Tibial nerve (tissue), 4 donors: ENCODE data around the gene NECTIN1. TPM values are rescaled to one million over a fixed set of nuclear protein-coding genes. Genes with fewer than 3 reads are reported as not detected.

ENCODE experiments used
- DNase-seq, 2 donors: peaks; one replicate each; pipeline ENCODE4 v3.0.0-alpha.2; 2019; ENCODE audit warnings: low spot score in 2 of 2
- H3K27ac ChIP-seq, 4 donors: fragments of 200-600 bp; sonication (generic) in 3 of 4; one replicate each; pipeline ENCODE4 v1.5.1; 2017 to 2019; ENCODE audit warnings: mild to moderate bottlenecking in 1 of 4
- H3K27me3 ChIP-seq, 2 donors: fragments of 200-600 bp; sonication (generic) in 1 of 2; one replicate each; pipeline versions ENCODE4 v1.5.1 to v1.6.0; 2017 to 2019
- H3K36me3 ChIP-seq, 3 donors: fragments of 200-600 bp; sonication (generic); one replicate each; pipeline ENCODE4 v1.5.1; 2018 to 2019
- H3K4me1 ChIP-seq, 4 donors: fragments of 200-600 bp; sonication (generic) in 3 of 4; one replicate each; pipeline ENCODE4 v1.5.1; 2017 to 2019
- H3K4me3 ChIP-seq, 4 donors: fragments of 200-600 bp; sonication (generic) in 3 of 4; one replicate each; pipeline ENCODE4 v1.5.1; 2017 to 2019; ENCODE audit warnings: mild to moderate bottlenecking in 1 of 4, moderate library complexity in 1 of 4
- H3K9me3 ChIP-seq, 4 donors: fragments of 200-600 bp; sonication (generic) in 3 of 4; one replicate each; pipeline ENCODE4 v1.5.1; 2017 to 2019
- EP300 ChIP-seq, 2 donors: sonication (generic); formaldehyde crosslinking; IDR thresholded peaks; one replicate each; pipeline ENCODE4 v1.6.1; 2017; ENCODE audit warnings: antibody characterized with exemption in 2 of 2, mild to moderate bottlenecking in 1 of 2
- POLR2A ChIP-seq, 2 donors: fragments of 450-650 bp; IDR thresholded peaks; one replicate each; pipeline ENCODE4 v1.6.1; 2017; ENCODE audit warnings: antibody characterized with exemption in 2 of 2, mild to moderate bottlenecking in 2 of 2, moderate library complexity in 2 of 2
- WGBS, 2 donors: methylation state at CpG; one replicate each; pipeline ENCODE4 v1.1.5; 2018; 5-methylcytosine and 5-hydroxymethylcytosine counted together
- total RNA-seq, 4 donors: library from RNA; depleted of rRNA; stranded (reverse); fragments of >200 nt; gene quantifications; one replicate each; pipeline ENCODE4 v1.1.0, GENCODE V29; 2016
- TF ChIP-seq, protein P1 (sequence below), 5 experiments: fragments of 200-600 bp in 3 of 5; fragments of 450-650 bp in 2 of 5; sonication (generic) in 3 of 5; IDR thresholded peaks; one replicate each; pipeline ENCODE4 v1.5.1; 2016 to 2019; ENCODE audit warnings: antibody characterized with exemption in 5 of 5, mild to moderate bottlenecking in 3 of 5, moderate library complexity in 2 of 5

The NECTIN1 gene
- total RNA-seq, 4 donors from 2014 or later: 6.0 to 29.1 (median 14.0) TPM

DNA sequence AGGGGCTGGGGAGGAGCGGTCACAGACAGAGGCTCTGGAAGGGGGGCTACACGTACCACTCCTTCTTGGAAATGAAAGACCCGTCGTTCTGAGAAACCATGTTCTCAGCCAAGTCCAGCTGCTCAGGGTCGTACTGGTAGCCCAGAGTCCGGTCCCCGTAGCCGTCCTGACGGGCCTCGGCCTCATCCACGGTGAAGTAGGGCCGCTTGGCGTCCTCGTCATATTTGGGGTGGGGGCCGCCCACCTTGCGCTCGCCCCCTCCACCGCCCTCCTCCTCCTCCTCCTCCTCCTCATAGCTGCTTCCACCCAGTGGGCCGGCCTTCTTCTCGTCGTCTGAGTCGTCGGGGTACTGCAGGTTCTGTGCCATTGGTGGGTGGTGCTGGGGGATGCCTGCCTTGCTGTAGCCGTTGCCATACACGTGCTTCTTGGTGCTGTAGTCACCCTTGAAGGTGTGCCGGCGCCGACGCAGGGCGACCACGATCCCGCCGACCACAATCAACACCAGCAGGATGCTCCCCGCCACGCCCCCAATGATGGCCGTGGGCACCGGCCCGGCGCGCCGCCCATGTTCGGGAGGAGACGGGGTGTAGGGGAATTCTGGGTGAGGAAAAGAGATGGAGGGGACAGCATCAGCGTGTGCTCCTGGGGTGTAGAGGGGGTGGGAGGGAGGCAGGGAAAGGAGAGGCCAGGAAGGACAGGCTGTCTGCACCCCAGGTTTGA, 64.1 kb downstream of the NECTIN1 start:
- no peaks in the 10 kb centered on the region for H3K9me3 ChIP-seq
- H3K4me1 ChIP-seq: peaks cover 0 to 14% (median 2%) of the 10 kb centered on the region in 4 donors
- H3K36me3 ChIP-seq: peaks cover 0 to 35% (median 0%) of the 10 kb centered on the region in 3 donors
- 87 to 93% methylated on average over 31 to 44 of the region's 44 CpGs for WGBS, 2 donors
- no peak overlapping the region for H3K4me3 ChIP-seq
- H3K27ac ChIP-seq: no peak overlapping the region
- no peak for DNase-seq
- H3K27me3 ChIP-seq: no peaks in the 10 kb centered on the region
- TF ChIP-seq EP300 (IDR thresholded peaks at IDR 0.05) (no peak), POLR2A (IDR thresholded peaks at IDR 0.05) (no peak)
- TF ChIP-seq, protein P1, sequence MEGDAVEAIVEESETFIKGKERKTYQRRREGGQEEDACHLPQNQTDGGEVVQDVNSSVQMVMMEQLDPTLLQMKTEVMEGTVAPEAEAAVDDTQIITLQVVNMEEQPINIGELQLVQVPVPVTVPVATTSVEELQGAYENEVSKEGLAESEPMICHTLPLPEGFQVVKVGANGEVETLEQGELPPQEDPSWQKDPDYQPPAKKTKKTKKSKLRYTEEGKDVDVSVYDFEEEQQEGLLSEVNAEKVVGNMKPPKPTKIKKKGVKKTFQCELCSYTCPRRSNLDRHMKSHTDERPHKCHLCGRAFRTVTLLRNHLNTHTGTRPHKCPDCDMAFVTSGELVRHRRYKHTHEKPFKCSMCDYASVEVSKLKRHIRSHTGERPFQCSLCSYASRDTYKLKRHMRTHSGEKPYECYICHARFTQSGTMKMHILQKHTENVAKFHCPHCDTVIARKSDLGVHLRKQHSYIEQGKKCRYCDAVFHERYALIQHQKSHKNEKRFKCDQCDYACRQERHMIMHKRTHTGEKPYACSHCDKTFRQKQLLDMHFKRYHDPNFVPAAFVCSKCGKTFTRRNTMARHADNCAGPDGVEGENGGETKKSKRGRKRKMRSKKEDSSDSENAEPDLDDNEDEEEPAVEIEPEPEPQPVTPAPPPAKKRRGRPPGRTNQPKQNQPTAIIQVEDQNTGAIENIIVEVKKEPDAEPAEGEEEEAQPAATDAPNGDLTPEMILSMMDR (IDR thresholded peaks at IDR 0.05): no peak

DNA sequence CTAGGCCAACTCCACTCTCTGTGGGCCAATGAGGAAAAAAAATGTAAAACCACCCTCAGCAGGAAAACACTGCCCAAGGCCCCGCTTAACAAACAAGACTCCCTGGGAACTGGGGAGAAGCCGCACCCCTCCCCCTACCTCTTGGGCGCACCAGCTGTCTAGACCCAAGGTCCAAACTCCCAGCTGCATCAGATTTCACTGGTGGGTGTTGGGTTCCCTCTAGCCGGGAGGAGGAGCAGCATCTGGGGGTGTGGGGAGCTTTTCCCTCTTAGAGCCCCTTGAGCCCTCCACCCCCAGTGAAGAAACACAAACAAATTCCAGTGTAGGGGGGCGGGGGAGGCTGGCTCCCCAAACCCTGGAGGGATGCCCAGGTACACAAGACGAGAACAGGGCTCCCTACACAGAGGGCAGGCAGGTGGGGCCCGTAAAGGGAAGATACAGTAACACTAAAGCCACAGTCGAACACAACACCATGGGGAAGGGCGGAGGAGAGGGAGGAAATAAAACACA, 64.9 kb downstream of the NECTIN1 start:
- Histone ChIP-seq H3K4me3 (no peak overlapping the region), H3K27me3 (no peaks in the 10 kb centered on the region), H3K9me3 (no peaks in the 10 kb centered on the region), H3K4me1 (peaks cover 0 to 14% (median 2%) of the 10 kb centered on the region in 4 donors), H3K27ac (no peak overlapping the region), H3K36me3 (peaks cover 0 to 35% (median 0%) of the 10 kb centered on the region in 3 donors)
- DNase-seq: no peak
- TF ChIP-seq, protein P1 (IDR thresholded peaks at IDR 0.05): no peak
- no peak for TF ChIP-seq EP300 (IDR thresholded peaks at IDR 0.05)
- no peak for TF ChIP-seq POLR2A (IDR thresholded peaks at IDR 0.05)
- 64 to 75% methylated on average over 9 of the region's 9 CpGs for WGBS, 2 donors

DNA sequence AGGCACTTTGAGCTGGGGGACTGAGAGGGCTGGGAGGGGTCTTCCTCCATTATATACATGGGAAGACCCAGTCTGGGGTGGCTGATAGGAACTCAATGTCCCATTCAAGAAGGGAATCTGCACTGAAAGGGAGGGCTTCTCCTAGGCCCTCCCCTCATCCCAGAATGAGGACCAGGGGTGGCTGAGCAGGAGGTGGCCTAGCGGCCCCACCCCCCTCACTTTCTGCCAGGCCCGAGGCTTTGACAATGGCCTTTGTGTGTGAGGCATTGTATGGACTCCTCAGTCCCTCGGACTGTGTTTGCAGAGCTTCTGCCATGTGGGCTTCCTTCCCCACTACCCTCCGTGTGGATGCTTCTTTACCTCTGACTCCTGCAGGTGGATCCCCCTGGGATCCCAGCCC, 65.7 kb downstream of the NECTIN1 start:
- H3K4me3 ChIP-seq: no peak overlapping the region
- H3K27ac ChIP-seq: no peak overlapping the region

DNA sequence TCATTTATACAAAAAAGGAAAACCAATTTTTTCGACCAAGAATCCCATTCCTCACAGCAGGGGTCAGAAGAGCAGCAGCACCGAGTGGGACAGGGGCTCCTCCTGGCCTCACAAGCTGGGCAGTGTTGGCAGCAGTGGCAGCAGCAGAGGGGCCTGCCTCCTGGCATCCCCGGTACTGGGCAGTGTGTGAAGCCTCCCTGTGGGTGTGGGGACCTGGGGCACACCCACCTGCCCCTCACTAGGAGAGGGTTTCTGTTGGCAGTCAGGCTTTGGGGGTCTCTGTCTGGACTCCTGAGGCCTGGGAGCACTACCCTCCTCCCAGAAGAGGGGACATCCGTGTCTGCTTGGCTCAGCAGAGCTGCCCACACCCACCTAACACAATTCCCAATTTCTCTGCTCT, 67.8 kb downstream of the NECTIN1 start:
- Histone ChIP-seq H3K4me1 (peaks cover 0 to 3% (median 0%) of the 10 kb centered on the region in 4 donors), H3K27ac (no peak overlapping the region), H3K36me3 (peaks cover 0 to 35% (median 0%) of the 10 kb centered on the region in 3 donors), H3K4me3 (no peak overlapping the region), H3K27me3 (no peaks in the 10 kb centered on the region), H3K9me3 (no peaks in the 10 kb centered on the region)
- WGBS, 2 donors: 61 to 64% methylated on average over 4 of the region's 4 CpGs
- DNase-seq: no peak
- TF ChIP-seq POLR2A (IDR thresholded peaks at IDR 0.05) (no peak), EP300 (IDR thresholded peaks at IDR 0.05) (no peak)
- TF ChIP-seq, protein P1 (IDR thresholded peaks at IDR 0.05): no peak

More for the DNA sequence above, 65.7 kb downstream of the NECTIN1 start:
- DNase-seq: no peak
- WGBS, 2 donors: 32 to 45% methylated on average over 4 of the region's 4 CpGs
- TF ChIP-seq, protein P1 (IDR thresholded peaks at IDR 0.05): no peak
- no peak for TF ChIP-seq EP300 (IDR thresholded peaks at IDR 0.05)
- TF ChIP-seq POLR2A (IDR thresholded peaks at IDR 0.05): no peak
- Histone ChIP-seq H3K36me3 (peaks cover 0 to 35% (median 0%) of the 10 kb centered on the region in 3 donors), H3K4me1 (peaks cover 0 to 14% (median 2%) of the 10 kb centered on the region in 4 donors), H3K27me3 (no peaks in the 10 kb centered on the region), H3K9me3 (no peaks in the 10 kb centered on the region)
